HG03571 (cell line): ENCODE data around the gene PLXND1.
"Not testable (repeated sequence)": the region's sequence is repeated elsewhere in the genome, so short reads cannot be mapped to it uniquely, and the experiment has no call there.

Source experiments
- ATAC-seq: cut with Tn5 transposase; IDR thresholded peaks from one replicate; pipeline ENCODE4 v1.9.1; 2021; ENCODE audit not compliant: unreplicated experiment

Gene PLXND1

GRCh38 chr3:129606636-129607390 lies at the start of gene PLXND1:
TSS of gene PLXND1 (minus strand) at chr3:129606676. CDS start at chr3:129606639, 37 bp downstream.
- no peak for ATAC-seq

GRCh38 chr3:129655291-129655700 lies 48.8 kb upstream of the PLXND1 start:
- ATAC-seq: no peak

GRCh38 chr3:129654131-129654530 lies 47.7 kb upstream of the PLXND1 start:
- no peak for ATAC-seq

- no peak for ATAC-seq
These were observed 46.5 kb upstream of the PLXND1 start for GRCh38 chr3:129653019-129653418.

GRCh38 chr3:129651435-129652202 lies 45.1 kb upstream of the PLXND1 start:
- ATAC-seq: no peak

- ATAC-seq: no peak
These were observed 43.9 kb upstream of the PLXND1 start for GRCh38 chr3:129650256-129650872.

- no peak for ATAC-seq
These were observed 41.9 kb upstream of the PLXND1 start for GRCh38 chr3:129648391-129648790.

GRCh38 chr3:129645286-129645685 lies 38.8 kb upstream of the PLXND1 start:
- no peak for ATAC-seq

- no peak for ATAC-seq
These were observed 38.4 kb upstream of the PLXND1 start for GRCh38 chr3:129644836-129645235.

GRCh38 chr3:129641567-129642260 lies 35.2 kb upstream of the PLXND1 start:
- not testable (repeated sequence) for ATAC-seq

- not testable (repeated sequence) for ATAC-seq
These were observed 34.5 kb upstream of the PLXND1 start for GRCh38 chr3:129640985-129641384.

- no peak for ATAC-seq
These were observed 32.0 kb upstream of the PLXND1 start for GRCh38 chr3:129638481-129638880.

- ATAC-seq: no peak
These were observed 29.6 kb upstream of the PLXND1 start for GRCh38 chr3:129636082-129636481.

GRCh38 chr3:129635656-129636055 lies 29.2 kb upstream of the PLXND1 start:
- no peak for ATAC-seq

- no peak for ATAC-seq
These were observed 27.4 kb upstream of the PLXND1 start for GRCh38 chr3:129633751-129634481.

GRCh38 chr3:129632977-129633376 lies 26.5 kb upstream of the PLXND1 start:
- no peak for ATAC-seq

GRCh38 chr3:129632556-129632955 lies 26.1 kb upstream of the PLXND1 start:
- no peak for ATAC-seq

GRCh38 chr3:129632056-129632455 lies 25.6 kb upstream of the PLXND1 start:
- no peak for ATAC-seq

- ATAC-seq: no peak
These were observed 22.5 kb upstream of the PLXND1 start for GRCh38 chr3:129629011-129629410.

GRCh38 chr3:129628169-129628522 lies 21.7 kb upstream of the PLXND1 start:
- ATAC-seq: no peak
